Ishikawa (cell line): ENCODE measurements around the gene APBA1.

Experiments used
- CEBPB ChIP-seq: IDR thresholded peaks from 2 replicates; pipeline ENCODE4 v1.6.1; 2012
- CREB1 ChIP-seq: IDR thresholded peaks from 2 replicates; pipeline ENCODE4 v1.6.1; 2012; ENCODE audit warnings: low read depth
- EGR1 ChIP-seq: IDR thresholded peaks from 2 replicates; pipeline ENCODE4 v1.6.1; 2012
- EP300 ChIP-seq: IDR thresholded peaks from 2 replicates; pipeline ENCODE4 v1.6.1; 2012; ENCODE audit warnings: borderline replicate concordance
- FOXM1 ChIP-seq: IDR thresholded peaks from 2 replicates; pipeline ENCODE4 v1.6.1; 2012; ENCODE audit warnings: low read depth, borderline replicate concordance
- NFIC ChIP-seq: IDR thresholded peaks from 2 replicates; pipeline ENCODE4 v1.6.1; 2012
- RAD21 ChIP-seq: IDR thresholded peaks from 2 replicates; pipeline ENCODE4 v1.6.1; 2012; ENCODE audit warnings: low read depth
- TAF1 ChIP-seq: IDR thresholded peaks from 2 replicates; pipeline ENCODE4 v1.6.1; 2012; ENCODE audit warnings: low read depth, mild to moderate bottlenecking
- TCF12 ChIP-seq: IDR thresholded peaks from 2 replicates; pipeline ENCODE4 v1.6.1; 2012; ENCODE audit warnings: low read depth
- TEAD4 ChIP-seq: IDR thresholded peaks from 2 replicates; pipeline ENCODE4 v1.6.1; 2012
- YY1 ChIP-seq: IDR thresholded peaks from 2 replicates; pipeline ENCODE4 v1.6.1; 2012; ENCODE audit warnings: low read depth
- ZBTB7A ChIP-seq: IDR thresholded peaks from 2 replicates; pipeline ENCODE4 v1.6.1; 2012; ENCODE audit warnings: low read depth
- TF ChIP-seq, protein P1 (sequence below): IDR thresholded peaks from 2 replicates; pipeline ENCODE4 v1.6.1; 2012
- TF ChIP-seq, protein P2 (sequence below): IDR thresholded peaks from 2 replicates; pipeline ENCODE4 v1.6.1; 2012
- TF ChIP-seq, protein P3 (sequence below): IDR thresholded peaks from 2 replicates; pipeline ENCODE4 v1.6.1; 2012; ENCODE audit warnings: low read depth, mild to moderate bottlenecking

The APBA1 gene

DNA sequence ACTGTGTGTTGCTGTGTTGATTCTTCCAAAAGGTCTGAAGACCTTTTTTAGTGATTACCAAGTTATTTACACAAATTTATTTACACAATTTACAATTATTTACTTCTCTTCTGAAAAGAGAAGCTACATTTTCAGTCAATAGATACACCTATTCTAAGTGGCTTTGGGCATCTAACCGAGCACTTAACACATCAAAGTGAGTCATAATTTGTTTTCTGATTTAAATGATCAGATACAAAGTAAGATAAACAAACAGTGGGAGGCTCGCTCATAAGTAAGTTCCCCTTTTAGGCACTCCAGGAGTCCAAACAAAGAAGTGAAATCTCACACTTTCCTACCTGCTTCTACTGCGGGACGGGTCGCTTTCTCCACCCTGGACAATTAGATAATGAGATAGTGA lies 90.2 kb downstream of the APBA1 start:
- TF ChIP-seq CEBPB (no peak), RAD21 (no peak), ZBTB7A (no peak), TEAD4 (no peak), EGR1 (no peak), TAF1 (no peak), EP300 (no peak)
- TF ChIP-seq, protein P1, sequence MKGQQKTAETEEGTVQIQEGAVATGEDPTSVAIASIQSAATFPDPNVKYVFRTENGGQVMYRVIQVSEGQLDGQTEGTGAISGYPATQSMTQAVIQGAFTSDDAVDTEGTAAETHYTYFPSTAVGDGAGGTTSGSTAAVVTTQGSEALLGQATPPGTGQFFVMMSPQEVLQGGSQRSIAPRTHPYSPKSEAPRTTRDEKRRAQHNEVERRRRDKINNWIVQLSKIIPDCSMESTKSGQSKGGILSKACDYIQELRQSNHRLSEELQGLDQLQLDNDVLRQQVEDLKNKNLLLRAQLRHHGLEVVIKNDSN = no peak
- TF ChIP-seq, protein P2, sequence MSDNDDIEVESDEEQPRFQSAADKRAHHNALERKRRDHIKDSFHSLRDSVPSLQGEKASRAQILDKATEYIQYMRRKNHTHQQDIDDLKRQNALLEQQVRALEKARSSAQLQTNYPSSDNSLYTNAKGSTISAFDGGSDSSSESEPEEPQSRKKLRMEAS = no peak
- TF ChIP-seq, protein P3, sequence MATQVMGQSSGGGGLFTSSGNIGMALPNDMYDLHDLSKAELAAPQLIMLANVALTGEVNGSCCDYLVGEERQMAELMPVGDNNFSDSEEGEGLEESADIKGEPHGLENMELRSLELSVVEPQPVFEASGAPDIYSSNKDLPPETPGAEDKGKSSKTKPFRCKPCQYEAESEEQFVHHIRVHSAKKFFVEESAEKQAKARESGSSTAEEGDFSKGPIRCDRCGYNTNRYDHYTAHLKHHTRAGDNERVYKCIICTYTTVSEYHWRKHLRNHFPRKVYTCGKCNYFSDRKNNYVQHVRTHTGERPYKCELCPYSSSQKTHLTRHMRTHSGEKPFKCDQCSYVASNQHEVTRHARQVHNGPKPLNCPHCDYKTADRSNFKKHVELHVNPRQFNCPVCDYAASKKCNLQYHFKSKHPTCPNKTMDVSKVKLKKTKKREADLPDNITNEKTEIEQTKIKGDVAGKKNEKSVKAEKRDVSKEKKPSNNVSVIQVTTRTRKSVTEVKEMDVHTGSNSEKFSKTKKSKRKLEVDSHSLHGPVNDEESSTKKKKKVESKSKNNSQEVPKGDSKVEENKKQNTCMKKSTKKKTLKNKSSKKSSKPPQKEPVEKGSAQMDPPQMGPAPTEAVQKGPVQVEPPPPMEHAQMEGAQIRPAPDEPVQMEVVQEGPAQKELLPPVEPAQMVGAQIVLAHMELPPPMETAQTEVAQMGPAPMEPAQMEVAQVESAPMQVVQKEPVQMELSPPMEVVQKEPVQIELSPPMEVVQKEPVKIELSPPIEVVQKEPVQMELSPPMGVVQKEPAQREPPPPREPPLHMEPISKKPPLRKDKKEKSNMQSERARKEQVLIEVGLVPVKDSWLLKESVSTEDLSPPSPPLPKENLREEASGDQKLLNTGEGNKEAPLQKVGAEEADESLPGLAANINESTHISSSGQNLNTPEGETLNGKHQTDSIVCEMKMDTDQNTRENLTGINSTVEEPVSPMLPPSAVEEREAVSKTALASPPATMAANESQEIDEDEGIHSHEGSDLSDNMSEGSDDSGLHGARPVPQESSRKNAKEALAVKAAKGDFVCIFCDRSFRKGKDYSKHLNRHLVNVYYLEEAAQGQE = no peak

GRCh38 chr9:69580582-69581214 lies 91.5 kb downstream of the APBA1 start:
- TF ChIP-seq ZBTB7A = no peak
- TF ChIP-seq TEAD4 = no peak
- TF ChIP-seq NFIC = no peak
- TF ChIP-seq FOXM1 = no peak
- TF ChIP-seq CEBPB = no peak
- TF ChIP-seq, protein P1 = no peak
- no peak for TF ChIP-seq YY1
- no peak for TF ChIP-seq TCF12
- TF ChIP-seq RAD21 = no peak

GRCh38 chr9:69579760-69580581 lies 92.2 kb downstream of the APBA1 start:
- TF ChIP-seq YY1 = no peak
- TF ChIP-seq TCF12 = no peak
- no peak for TF ChIP-seq TEAD4
- TF ChIP-seq NFIC = no peak
- TF ChIP-seq RAD21 = no peak
- no peak for TF ChIP-seq TAF1
- no peak for TF ChIP-seq FOXM1
- TF ChIP-seq, protein P2 = no peak
- TF ChIP-seq, protein P3 = no peak
- no peak for TF ChIP-seq EGR1
- no peak for TF ChIP-seq ZBTB7A
- no peak for TF ChIP-seq EP300
- TF ChIP-seq CEBPB = no peak
- TF ChIP-seq, protein P1 = no peak
- TF ChIP-seq CREB1 = no peak

GRCh38 chr9:69579032-69579758 lies 93.0 kb downstream of the APBA1 start:
- no peak for TF ChIP-seq RAD21
- TF ChIP-seq TEAD4 = no peak
- TF ChIP-seq CREB1 = no peak
- no peak for TF ChIP-seq FOXM1
- TF ChIP-seq, protein P1 = no peak
- no peak for TF ChIP-seq ZBTB7A
